SU-DHL-6 (cell line): ENCODE results near the gene ZNF747.

ENCODE experiments used
- H2AFZ ChIP-seq: fragments of 200-600 bp; sonication (generic); 2 replicates; pipeline ENCODE4 v1.6.1; 2014; ENCODE audit warnings: low read depth, mild to moderate bottlenecking, moderate library complexity, mixed read lengths, antibody characterized with exemption, low read length; ENCODE audit not compliant: severe bottlenecking
- H3F3A ChIP-seq: fragments of 200-600 bp; shearing (Covaris generic); 2 replicates; pipeline ENCODE4 v1.6.0; 2016; ENCODE audit warnings: antibody characterized with exemption, mild to moderate bottlenecking; ENCODE audit not compliant: insufficient read depth
- H3K27ac ChIP-seq: fragments of 200-600 bp; sonication (generic); 2 replicates; pipeline ENCODE4 v1.5.1; 2016; ENCODE audit warnings: low read depth, mild to moderate bottlenecking, low read length, moderate library complexity, mixed read lengths
- H3K27me3 ChIP-seq: fragments of 200-600 bp; sonication (generic), shearing (Covaris generic); 2 replicates; pipeline ENCODE4 v1.6.0; 2014; ENCODE audit warnings: mild to moderate bottlenecking, low read length
- H3K36me3 ChIP-seq: fragments of 200-600 bp; sonication (generic); 2 replicates; pipeline ENCODE4 v1.6.1; 2014; ENCODE audit warnings: mild to moderate bottlenecking, low read length, mixed read lengths
- H3K4me2 ChIP-seq: fragments of 300-600, 200-600 bp; shearing (Covaris generic), sonication (generic); 2 replicates; pipeline ENCODE4 v1.6.0; 2014; ENCODE audit warnings: low read length, low read depth, mild to moderate bottlenecking; ENCODE audit not compliant: poor library complexity, severe bottlenecking
- H3K4me3 ChIP-seq: fragments of 200-600 bp; sonication (generic); 2 replicates; pipeline ENCODE4 v1.5.1; 2014; ENCODE audit warnings: antibody characterized with exemption, low read length, mild to moderate bottlenecking, mixed read lengths; ENCODE audit not compliant: insufficient read depth, poor library complexity, severe bottlenecking
- H3K79me2 ChIP-seq: fragments of 200-600 bp; sonication (generic); 2 replicates; pipeline ENCODE4 v1.6.1; 2014; ENCODE audit warnings: mild to moderate bottlenecking, low read length, moderate library complexity; ENCODE audit not compliant: insufficient read depth
- H3K9ac ChIP-seq: fragments of 200-600 bp; sonication (generic); 2 replicates; pipeline ENCODE4 v1.7.0; 2014; ENCODE audit warnings: mild to moderate bottlenecking, low read length
- H3K9me2 ChIP-seq: fragments of 200-600 bp; sonication (generic); replicated peaks from 2 replicates; pipeline ENCODE4 v1.6.1; 2014; ENCODE audit warnings: low read length; ENCODE audit not compliant: insufficient read depth
- H3K9me3 ChIP-seq: fragments of 200-600 bp; sonication (generic); 2 replicates; pipeline ENCODE4 v1.6.1; 2014; ENCODE audit warnings: low read length, mixed read lengths; ENCODE audit not compliant: insufficient read depth
- H4K20me1 ChIP-seq: fragments of 200-600 bp; sonication (generic); 2 replicates; pipeline ENCODE4 v1.6.1; 2014; ENCODE audit warnings: low read depth, mild to moderate bottlenecking, antibody characterized with exemption, low read length, moderate library complexity, mixed read lengths
- EZH2phosphoT487 ChIP-seq: fragments of 200-600 bp; sonication (generic), shearing (Covaris generic); conservative IDR thresholded peaks from 2 replicates; pipeline ENCODE4 v1.6.1; 2018; ENCODE audit warnings: mild to moderate bottlenecking, antibody characterized with exemption, low read length, moderate library complexity, mixed read lengths
- TF ChIP-seq, protein P1 (sequence below): fragments of 200-600 bp; sonication (generic); IDR thresholded peaks from one replicate; pipeline ENCODE4 v1.5.1; 2017; ENCODE audit warnings: antibody characterized with exemption, mild to moderate bottlenecking, low read length, moderate library complexity; ENCODE audit not compliant: insufficient read depth, poor library complexity, severe bottlenecking

The ZNF747 gene

DNA sequence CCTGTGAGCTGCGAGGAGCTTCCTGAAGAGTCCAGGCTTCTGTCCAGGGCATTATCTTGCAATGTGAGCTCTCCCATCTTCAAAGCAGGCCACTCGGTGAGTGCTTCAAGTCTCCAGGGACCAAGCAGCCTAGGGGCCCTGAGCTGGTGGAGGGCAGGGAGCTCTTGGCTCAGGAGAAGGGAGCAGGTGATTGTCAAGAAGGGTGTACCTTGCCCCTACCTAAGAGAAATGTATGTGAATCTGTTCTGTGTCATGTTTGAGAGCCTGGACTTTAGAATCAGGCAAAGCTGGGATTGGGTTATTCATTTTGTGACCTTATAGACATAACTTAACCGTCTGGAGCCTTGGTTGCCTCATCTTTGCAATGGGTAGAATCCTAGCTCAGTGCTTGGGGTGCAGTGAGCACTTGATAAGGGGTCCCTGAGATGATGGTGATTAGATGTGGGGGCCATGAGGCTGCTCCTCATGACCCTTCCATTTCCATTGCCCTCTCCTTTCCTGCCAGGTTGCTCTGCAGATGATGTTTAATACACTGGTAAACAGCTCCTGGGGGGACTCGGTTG is 24.2 kb downstream of the ZNF747 start:
- Histone ChIP-seq H3K27me3 (no peaks in the 10 kb centered on the region), H3F3A (peaks cover 11% of the 10 kb centered on the region; the same call in 1 of the 2 replicates), H3K79me2 (no peaks in the 10 kb centered on the region), H3K9ac (no peak overlapping the region), H3K9me2 (no peaks in the 10 kb centered on the region), H3K36me3 (peaks cover 45% of the 10 kb centered on the region), H3K9me3 (no peaks in the 10 kb centered on the region), H3K4me2 (no peak overlapping the region), H3K4me3 (no peak overlapping the region), H2AFZ (no peak overlapping the region), H3K27ac (no peak overlapping the region), H4K20me1 (no peaks in the 10 kb centered on the region)
- TF ChIP-seq, protein P1, sequence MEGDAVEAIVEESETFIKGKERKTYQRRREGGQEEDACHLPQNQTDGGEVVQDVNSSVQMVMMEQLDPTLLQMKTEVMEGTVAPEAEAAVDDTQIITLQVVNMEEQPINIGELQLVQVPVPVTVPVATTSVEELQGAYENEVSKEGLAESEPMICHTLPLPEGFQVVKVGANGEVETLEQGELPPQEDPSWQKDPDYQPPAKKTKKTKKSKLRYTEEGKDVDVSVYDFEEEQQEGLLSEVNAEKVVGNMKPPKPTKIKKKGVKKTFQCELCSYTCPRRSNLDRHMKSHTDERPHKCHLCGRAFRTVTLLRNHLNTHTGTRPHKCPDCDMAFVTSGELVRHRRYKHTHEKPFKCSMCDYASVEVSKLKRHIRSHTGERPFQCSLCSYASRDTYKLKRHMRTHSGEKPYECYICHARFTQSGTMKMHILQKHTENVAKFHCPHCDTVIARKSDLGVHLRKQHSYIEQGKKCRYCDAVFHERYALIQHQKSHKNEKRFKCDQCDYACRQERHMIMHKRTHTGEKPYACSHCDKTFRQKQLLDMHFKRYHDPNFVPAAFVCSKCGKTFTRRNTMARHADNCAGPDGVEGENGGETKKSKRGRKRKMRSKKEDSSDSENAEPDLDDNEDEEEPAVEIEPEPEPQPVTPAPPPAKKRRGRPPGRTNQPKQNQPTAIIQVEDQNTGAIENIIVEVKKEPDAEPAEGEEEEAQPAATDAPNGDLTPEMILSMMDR, result no peak
- no peak for TF ChIP-seq EZH2phosphoT487

DNA sequence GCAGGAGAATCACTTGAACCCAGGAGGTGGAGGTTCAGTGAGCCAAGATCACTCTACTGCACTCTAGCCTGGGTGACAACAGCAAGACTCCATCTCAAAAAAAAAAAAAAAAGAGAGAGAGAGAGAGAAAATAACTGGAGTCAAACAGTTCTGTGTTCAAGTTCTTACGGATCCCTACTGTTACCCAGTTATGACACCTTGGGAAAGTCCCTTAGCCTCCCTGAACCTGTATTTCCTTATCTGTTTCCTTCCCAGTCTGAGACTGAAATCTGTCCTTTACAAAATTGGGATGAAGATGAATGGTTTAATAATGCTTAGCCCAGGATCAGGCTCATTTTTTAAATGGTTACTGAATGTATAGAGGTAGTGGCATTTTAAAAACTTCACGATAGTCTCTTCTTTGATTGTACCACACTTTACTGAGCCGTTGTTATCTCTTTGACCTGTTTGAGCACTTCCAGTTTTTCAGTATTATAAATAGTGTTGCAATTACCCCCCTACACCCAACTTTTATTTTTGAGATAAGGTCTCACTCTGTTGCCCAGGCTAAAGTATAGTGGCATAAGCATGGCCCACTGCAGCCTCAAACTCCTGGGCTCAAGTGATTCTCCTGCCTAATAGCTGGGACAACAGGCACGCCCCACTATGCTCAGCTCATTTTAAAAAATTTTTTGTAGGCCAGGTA is 25.4 kb downstream of the ZNF747 start:
- Histone ChIP-seq H3K9me3 (no peaks in the 10 kb centered on the region), H3K4me3 (no peak overlapping the region), H3K4me2 (no peak overlapping the region), H3K79me2 (no peaks in the 10 kb centered on the region), H3F3A (peaks cover 11% of the 10 kb centered on the region; the same call in 1 of the 2 replicates), H3K27ac (no peak overlapping the region), H3K36me3 (peaks cover 43% of the 10 kb centered on the region), H2AFZ (no peak overlapping the region), H3K9ac (no peak overlapping the region), H3K9me2 (no peaks in the 10 kb centered on the region), H4K20me1 (no peaks in the 10 kb centered on the region), H3K27me3 (no peaks in the 10 kb centered on the region)
- no peak for TF ChIP-seq EZH2phosphoT487
- TF ChIP-seq, protein P1, result no peak

DNA sequence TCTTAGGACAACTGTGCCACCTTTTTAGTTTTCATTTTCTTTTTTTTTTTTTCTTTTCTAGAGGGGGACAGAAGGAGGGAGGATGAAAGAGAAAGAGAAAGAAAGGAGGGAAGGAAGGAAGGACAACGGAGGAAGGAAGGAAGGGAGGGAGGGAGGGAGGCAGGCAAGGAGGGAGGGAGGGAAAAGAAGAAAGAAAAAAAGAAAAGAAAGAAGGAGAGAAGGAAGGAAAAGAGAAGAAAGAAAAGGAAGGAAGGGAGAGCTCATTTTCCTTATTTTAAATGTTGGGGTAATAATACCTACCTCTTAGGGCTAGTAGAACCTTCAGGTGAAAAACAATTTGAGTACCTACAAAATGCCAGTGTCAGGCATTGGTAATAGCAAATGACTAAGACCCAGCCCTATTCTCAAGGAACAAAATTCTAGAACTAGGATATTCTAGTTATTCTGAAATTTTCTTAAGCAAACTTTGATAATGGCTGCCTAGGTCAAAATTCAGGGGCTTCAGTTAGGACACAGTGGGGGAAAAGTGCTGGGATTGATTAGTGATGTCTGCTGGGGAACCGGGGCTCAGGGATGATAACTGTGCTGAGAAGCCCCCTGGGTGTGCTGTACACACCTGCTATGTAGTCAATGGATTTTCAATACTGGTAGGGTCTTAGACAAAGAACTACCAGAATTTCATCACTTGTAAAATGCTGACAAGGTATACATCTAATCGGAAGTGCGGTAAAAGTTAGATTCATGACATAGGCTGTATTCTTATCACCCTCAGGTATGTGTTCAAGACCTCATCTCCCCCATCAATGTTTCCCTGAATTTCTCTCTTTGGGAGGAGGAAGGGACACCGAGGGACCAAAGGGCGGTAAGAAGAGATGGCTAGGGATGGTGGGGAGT is 31.0 kb downstream of the ZNF747 start:
- H3K9ac ChIP-seq, result no peak overlapping the region
- no peak overlapping the region for H3K27ac ChIP-seq
- no peak for TF ChIP-seq EZH2phosphoT487
- TF ChIP-seq, protein P1, result no peak
- peaks cover 32% of the 10 kb centered on the region; the same call in 1 of the 2 replicates for H3K36me3 ChIP-seq
- H4K20me1 ChIP-seq, result no peaks in the 10 kb centered on the region
- peaks cover 7% of the 10 kb centered on the region for H3F3A ChIP-seq
- peaks cover 3% of the 10 kb centered on the region; the same call in 1 of the 2 replicates for H3K79me2 ChIP-seq
- H3K4me2 ChIP-seq, result no peak overlapping the region
- no peaks in the 10 kb centered on the region for H3K9me3 ChIP-seq
- H2AFZ ChIP-seq, result no peak overlapping the region
- no peak overlapping the region for H3K4me3 ChIP-seq
- H3K27me3 ChIP-seq, result no peaks in the 10 kb centered on the region
- no peaks in the 10 kb centered on the region for H3K9me2 ChIP-seq
